ENCODE data around the gene CLP1. TPM values are rescaled to one million over a fixed set of nuclear protein-coding genes. Genes with fewer than 3 reads are reported as not detected.

CLP1 gene
- total RNA-seq, 1 experiment from 2014 or later = 35.5 TPM

DNA sequence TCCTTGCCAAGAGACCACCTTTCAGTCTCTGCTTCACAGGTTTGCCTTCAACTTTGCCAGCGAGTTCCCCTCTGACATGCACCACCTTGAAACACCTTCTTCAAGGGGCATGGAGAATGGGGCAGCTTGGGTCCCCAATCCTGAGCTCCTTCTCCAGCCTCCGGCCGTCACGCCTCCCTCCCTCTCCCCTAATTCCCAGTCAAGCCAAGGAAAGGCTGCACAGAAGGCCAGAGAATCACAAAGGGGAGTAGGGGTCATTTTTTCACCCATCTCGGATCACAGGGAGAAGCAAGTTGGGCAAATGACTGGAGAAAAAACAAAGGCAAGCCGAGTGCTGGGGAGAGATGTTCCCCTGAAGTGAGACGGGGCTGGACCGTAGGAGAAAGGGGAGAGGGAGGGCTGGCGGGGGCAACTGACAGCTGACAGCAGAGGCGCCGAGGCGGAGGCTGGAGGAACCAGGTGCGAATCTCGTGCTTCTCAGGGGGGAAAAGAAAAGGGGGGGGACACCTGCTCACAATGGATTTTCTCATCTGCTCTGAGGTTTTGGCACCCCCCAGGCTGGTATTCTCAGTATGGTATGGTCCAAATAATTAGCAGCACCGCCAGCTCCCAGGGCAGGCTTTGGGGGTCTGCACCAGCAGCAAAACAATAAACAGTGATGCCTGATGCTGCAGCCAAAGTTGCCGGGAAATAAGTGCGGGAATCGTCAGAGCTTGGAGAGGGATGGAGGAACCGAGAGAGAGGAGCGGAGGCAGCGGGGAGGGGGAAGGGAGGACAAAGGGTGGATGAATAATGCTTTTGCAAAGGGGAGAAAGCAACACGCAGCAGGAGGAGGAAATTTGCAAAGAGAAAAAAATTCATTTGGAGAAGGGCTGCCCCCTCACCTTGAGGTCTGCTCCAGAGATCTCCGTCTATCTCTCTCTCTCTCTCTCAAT is 8.5 kb upstream of the CLP1 start:
- Histone ChIP-seq H3K56ac (ENCODE audit: insufficient read length, low read depth, low read length) (no peak overlapping the region), H3K27me3 (ENCODE audit: insufficient read depth, low read length) (no peaks in the 10 kb centered on the region; the same call in 1 of the 2 replicates), H3K79me1 (ENCODE audit: insufficient read depth, low read depth, low read length, poor library complexity, severe bottlenecking) (no peaks in the 10 kb centered on the region), H4K20me1 (ENCODE audit: control insufficient read depth, insufficient read depth, insufficient read length) (no peaks in the 10 kb centered on the region), H3T11ph (ENCODE audit: low read length) (no peak overlapping the region), H3K4me2 (ENCODE audit: insufficient read depth, insufficient read length, low read length) (peak overlapping the region; percentile 51), H3K18ac (ENCODE audit: insufficient read length, low read depth, low read length) (no peak overlapping the region), H3K9ac (ENCODE audit: extremely low read depth, insufficient read length, low read length) (peak overlapping the region; percentile 1), H3K4me1 (ENCODE audit: insufficient read depth, low read length) (peaks cover 18% of the 10 kb centered on the region), H4K91ac (ENCODE audit: insufficient read length, low read depth, low read length) (no peak overlapping the region), H2BK5ac (ENCODE audit: insufficient read length, low read length) (no peak overlapping the region), H2BK120ac (ENCODE audit: low read depth, low read length, poor library complexity, severe bottlenecking) (no peak overlapping the region), H3K9me3 (ENCODE audit: control insufficient read depth, low read depth, low read length) (no peaks in the 10 kb centered on the region), H3K23me2 (ENCODE audit: insufficient read length, low read depth, low read length, poor library complexity, severe bottlenecking) (peaks cover 16% of the 10 kb centered on the region), H2AK5ac (ENCODE audit: insufficient read length, low read length) (no peak overlapping the region), H4K5ac (ENCODE audit: insufficient read length, low read depth, low read length) (no peak overlapping the region), H2BK20ac (ENCODE audit: low read depth, low read length, poor library complexity, severe bottlenecking) (no peak overlapping the region), H4K8ac (replicated peaks; ENCODE audit: insufficient read length, low read depth, low read length) (no peak overlapping the region), H3K4ac (ENCODE audit: low read depth, low read length) (no peak overlapping the region), H2BK15ac (ENCODE audit: low read depth, low read length) (no peak overlapping the region), H3K27ac (ENCODE audit: insufficient read length, low read depth, low read length) (no peak overlapping the region), H2BK12ac (ENCODE audit: insufficient read length, low read depth, low read length) (no peak overlapping the region), H3K23ac (ENCODE audit: insufficient read length, low read depth, low read length) (no peak overlapping the region), H3K79me2 (ENCODE audit: insufficient read depth, low read length) (no peaks in the 10 kb centered on the region), H3K14ac (ENCODE audit: insufficient read depth, low read length) (0 out of 2 replicates have a peak overlapping the region, but pooled peaks have one; percentile 23), H2AFZ (ENCODE audit: low read length) (no peak overlapping the region)
- peak overlapping the region; percentile 20 to 95 (median 93) for H3K27ac Mint-ChIP-seq
- H3K36me3 Mint-ChIP-seq (ENCODE audit: insufficient read depth in 1 of 3, low read depth in 3 of 3) = peaks cover 0 to 12% (median 8%) of the 10 kb centered on the region in 3 experiments; a peak in 2 of 7 replicates
- DNase-seq = peak; percentile 62
- peak overlapping the region; percentile 62 to 83 for H3K4me3 Mint-ChIP-seq
- H3K27me3 Mint-ChIP-seq (ENCODE audit: low read depth) = peaks cover 30% of the 10 kb centered on the region
- WGBS (ENCODE audit: extremely low coverage, insufficient read length, low lambda C conversion rate) = no CpG with 5 or more reads among the region's 23 CpGs
- TF ChIP-seq, protein P1, sequence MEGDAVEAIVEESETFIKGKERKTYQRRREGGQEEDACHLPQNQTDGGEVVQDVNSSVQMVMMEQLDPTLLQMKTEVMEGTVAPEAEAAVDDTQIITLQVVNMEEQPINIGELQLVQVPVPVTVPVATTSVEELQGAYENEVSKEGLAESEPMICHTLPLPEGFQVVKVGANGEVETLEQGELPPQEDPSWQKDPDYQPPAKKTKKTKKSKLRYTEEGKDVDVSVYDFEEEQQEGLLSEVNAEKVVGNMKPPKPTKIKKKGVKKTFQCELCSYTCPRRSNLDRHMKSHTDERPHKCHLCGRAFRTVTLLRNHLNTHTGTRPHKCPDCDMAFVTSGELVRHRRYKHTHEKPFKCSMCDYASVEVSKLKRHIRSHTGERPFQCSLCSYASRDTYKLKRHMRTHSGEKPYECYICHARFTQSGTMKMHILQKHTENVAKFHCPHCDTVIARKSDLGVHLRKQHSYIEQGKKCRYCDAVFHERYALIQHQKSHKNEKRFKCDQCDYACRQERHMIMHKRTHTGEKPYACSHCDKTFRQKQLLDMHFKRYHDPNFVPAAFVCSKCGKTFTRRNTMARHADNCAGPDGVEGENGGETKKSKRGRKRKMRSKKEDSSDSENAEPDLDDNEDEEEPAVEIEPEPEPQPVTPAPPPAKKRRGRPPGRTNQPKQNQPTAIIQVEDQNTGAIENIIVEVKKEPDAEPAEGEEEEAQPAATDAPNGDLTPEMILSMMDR (conservative IDR thresholded peaks at IDR 0.05) = no peak
- no peaks in the 10 kb centered on the region for H3K9me3 Mint-ChIP-seq
- peaks cover 73 to 88% of the 10 kb centered on the region in 2 experiments for H3K4me1 Mint-ChIP-seq
